HT-29 (cell line): ENCODE results near the gene RNFT2. TPM values are rescaled to one million over a fixed set of nuclear protein-coding genes. Genes with fewer than 3 reads are reported as not detected.
"Not testable (repeated sequence)": the region's sequence is repeated elsewhere in the genome, so short reads cannot be mapped to it uniquely, and the experiment has no call there.

Source experiments
- DNase-seq: peaks from one replicate; pipeline ENCODE4 v3.0.0-alpha.2; 2015; ENCODE audit warnings: low spot score
- total RNA-seq: library from RNA; depleted of rRNA; stranded (reverse); fragments of >200 nt; shearing (Covaris generic); gene quantifications from 2 replicates; pipeline ENCODE4 v1.2.3, GENCODE V29; 2014

Gene RNFT2
- total RNA-seq, 1 experiment from 2014 or later, result 16.2 TPM

DNA sequence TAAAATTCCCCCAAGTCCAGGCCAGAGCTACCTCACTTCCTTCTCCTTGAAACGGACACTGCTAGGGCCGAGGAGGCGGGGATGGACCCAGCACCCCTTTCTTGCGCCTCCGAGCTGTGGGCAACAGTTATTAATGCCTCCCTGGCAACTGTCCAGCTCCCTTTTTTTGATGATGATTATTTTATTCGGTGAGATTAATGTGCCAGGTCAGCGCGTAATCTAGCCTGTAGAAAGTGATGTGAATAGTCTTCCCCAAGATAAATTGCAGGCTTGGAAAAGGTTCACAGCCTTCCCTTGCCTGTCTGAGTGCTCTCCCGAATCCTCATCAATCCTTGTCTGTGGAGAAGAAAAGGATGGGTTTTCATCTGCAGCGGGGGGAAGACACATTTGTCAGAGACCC is 54.3 kb downstream of the RNFT2 start:
- DNase-seq, result no peak

DNA sequence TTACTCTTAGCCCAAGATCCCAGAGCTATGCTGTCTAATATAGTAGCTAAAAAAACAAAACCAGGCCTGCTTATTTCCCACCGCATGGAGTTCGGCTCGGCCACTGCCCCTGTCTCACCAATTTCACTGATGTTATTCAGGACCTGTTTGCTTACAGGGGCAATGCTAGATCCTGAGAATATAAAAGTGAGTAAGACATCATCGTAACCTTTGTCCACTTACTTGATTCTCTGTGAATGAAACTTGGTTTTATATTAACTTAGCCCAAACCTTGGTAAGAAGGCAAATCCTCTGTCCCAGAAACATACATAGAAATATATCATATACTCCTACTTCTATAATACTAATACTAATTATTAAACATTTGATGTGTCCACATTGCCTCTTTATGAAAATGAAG is 56.6 kb downstream of the RNFT2 start:
- DNase-seq, result no peak

DNA sequence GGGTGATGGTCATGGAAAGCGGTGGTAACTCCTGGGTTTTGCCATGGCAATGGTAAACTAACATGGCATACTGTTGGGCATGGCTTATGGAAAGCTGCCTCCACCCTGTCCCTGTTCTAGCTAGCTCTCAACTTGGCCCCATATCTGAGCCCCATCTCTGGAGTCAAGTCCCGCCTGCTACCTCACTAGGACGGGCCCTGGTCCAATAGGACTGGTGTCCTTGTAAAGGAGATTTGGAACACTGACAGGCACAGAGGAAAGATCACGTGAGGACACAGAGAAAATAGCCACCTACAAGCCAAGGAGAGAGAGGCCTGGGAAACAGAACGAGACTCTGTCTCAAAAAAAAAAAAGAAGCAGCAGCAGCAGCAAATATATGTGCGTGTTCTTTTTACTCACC is 59.8 kb downstream of the RNFT2 start:
- DNase-seq, result no peak

DNA sequence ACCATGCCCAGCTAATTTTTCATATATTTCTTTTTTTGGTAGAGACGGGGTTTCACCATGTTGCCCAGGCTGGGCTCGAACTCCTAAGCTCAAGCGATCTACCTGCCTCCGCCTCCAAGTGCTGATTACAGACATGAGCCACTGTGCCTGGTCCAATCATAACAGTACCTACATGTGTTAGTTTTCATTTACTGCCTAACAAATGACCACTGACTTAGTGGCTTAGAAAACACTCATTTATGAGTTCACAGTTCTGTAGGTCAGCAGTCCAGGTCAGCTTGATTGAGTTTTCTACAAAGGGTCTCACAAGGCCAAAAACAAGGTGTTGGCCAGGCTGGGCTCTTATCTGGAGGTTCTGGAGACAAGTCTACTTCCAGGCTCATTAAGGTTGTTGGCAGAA is 60.6 kb downstream of the RNFT2 start:
- no peak for DNase-seq

DNA sequence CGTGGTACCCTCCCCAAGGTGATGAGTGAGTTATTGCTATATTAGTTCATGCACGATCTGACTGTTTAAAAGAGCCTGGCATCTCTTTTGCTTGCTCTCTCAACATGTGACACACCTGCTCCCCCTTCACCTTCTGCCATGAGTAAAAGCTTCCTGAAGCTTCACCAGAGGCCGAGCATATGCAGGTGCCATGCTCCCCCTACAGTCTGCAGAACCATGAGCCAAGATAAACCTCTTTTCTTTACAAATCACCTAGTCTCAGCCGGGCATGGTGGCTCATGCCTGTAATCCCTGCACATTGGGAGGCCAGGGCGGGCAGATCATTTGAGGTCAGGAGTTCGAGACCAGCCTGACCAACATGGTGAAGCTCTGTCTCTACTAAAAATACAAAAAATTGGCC is 61.8 kb downstream of the RNFT2 start:
- no peak for DNase-seq

DNA sequence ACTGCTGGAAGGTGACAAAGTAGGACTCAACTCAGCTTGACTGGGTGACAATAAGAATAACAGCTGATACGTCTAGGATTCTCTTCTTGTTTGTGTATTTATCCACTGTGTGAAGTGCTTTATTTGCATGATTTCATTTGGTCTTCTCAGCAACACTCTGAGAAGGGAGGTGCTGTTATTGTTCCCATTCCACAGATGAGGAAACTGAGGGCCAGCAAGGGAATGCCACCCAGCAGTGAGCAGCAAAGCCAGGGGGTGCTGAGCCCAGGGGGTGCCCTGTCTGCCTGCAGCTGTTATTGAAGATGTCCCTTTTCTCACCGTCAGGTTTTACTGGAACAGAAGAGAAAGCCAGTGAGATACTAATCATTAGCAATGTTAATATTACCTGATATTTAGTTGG is 62.8 kb downstream of the RNFT2 start:
- no peak for DNase-seq

DNA sequence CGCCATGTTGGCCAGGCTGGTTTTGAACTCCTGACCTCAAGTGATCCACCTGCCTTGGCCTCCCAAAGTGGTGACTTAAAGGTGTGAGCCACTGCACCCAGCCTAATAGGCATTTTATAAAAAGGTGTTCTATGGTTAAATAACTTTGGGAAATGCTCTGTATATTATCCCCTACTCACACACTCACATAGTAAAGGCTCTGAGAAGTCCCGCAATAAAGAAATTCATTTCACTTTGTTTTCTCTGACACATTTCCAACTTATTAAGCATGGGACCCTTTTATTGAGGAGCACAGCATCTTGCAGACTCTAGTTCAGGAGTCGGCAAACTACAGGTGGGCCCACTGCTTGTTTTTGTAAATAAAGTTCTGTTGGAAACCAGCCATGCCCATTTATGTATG is 63.9 kb downstream of the RNFT2 start:
- no peak for DNase-seq

DNA sequence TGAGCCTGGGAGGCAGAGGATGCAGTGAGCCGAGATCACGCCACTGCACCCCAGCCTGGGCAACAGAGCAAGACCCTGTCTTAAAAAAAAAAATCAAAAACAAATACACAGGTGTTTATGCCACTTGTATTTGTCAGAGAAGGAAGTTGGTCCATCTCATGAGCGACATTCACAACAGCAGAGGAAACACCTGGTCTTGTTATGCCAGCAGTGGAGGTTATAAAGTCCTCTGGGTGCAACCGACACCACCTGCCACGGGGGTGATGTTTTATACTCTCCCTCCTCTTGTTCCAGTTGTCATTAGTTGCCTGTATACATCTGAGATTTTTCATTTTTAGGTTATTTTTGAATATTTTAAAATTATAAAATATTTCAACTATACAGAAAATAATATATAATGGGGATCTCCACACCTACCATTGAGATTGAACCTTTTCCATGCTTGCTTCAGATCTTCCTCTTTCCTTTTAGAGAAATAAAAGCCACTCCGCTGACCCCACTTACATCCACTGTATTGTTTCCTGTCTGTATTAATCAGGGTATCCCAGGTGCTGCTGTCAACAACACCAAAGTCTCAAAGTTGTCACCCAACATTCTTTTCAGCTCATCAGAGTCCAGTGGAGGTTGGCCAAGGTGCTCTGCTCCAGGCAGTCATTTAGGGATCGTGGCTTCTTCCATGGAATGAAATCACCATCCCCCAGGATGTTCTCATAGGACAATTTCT is 65.1 kb downstream of the RNFT2 start:
- no peak for DNase-seq

DNA sequence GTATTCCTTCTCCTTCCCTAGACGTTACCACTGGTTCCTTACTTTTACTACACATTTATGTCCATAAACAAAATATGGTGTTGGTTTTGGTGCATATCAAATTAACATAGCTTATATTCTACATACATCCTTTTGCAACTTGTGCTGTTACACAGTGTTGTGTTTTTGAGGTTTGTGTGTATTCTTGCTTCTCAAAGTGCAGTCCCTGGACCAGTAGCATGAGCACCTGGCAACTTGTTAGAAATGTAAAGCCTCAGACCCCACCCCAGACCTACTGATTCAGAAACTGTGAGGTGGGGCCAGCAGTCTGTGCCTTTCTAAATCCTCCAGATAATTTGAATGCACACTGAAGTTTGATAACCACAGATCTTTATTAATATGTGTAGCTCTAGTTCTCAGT is 65.9 kb downstream of the RNFT2 start:
- DNase-seq, result no peak

DNA sequence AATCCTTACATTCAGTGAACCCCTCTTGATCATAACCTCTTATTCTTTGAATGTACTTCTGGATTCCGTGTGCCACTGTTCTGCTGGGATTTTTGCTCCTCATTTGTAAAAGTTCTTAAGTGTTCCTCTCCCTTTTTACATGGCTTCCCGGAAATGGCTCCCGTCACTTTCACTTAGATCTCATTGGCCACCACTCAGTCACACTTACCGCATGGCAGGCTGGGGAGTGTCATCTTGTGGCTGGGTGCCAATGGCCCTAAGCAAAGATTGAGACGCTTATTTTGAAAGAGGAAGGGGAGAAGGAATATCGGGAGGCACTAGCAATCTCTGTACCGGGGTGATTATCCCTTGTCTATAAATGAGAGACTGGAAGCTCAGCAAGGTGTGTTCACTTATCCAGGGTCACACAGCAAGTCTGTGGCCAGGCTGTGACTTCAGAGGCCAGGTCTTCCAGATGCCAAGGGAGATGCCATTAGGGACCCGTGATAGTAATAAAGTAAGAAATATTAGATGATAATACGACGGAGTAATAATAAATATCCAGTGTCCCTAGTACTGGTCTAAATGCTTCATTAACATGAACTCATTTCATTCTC is 68.8 kb downstream of the RNFT2 start:
- no peak for DNase-seq

DNA sequence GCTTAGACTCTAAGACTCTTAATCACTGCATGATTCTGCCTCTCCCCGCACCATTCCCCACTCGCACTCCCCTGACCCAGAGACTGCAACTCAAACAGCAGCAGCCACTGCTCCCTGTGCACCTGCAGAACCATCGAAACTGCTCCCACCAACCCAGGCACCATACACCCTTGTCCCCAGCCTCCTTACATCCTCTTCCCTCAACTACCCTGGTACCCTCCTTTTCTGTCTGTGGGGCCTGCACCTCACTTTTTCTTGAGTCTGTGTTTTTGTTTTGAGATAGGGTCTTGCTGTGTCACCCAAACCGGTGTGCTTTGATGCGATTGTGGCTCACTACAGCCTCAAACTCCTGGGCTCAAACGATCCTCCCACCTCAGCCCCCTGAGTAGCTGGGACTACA is 69.4 kb downstream of the RNFT2 start:
- no peak for DNase-seq

DNA sequence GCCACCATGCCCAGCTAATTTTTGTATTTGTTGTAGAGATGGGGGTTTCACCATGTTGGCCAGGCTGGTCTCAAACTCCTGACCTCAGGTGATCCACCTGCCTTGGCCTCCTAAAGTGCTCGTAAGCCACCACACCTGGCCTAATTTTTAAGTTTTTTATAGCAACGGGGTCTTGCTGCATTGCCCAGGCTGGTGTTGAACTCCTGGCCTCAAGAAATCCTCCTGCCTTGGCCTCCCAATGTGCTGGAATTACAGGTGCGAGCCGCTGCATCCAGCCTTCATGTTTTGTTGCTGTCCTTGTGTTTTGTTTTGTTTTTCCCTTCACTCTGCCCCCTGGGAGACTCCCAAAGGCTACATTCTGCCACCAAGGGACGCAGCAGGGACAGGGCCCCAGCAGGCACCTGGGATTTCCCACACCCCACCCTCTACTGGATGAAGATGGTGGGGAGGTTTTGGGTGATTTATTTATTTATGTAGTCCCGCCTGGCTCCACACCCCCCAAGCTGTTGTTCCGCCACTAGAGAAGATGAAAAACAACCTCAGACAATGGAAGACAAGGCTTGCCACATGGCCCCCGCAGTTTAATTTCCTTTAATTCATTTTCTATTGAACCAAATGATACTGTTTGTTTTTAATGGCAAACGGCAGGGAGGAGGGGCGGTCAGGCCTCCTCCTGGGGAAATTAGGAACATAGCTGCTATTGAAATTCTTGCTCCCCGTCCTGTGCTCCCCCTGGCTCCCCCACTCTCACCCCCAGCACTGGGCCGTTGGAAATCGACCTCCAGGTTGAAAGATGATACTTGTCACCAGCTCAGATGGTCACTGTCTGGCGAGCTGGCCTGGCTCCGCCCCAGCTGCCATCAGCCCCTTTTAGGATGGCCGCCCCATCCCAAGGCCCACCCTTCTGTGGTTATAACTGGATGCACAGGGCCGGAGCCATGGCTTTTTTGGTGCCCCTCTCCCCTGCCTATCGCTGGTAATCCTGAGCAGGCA is 70.3 kb downstream of the RNFT2 start:
- no peak for DNase-seq

DNA sequence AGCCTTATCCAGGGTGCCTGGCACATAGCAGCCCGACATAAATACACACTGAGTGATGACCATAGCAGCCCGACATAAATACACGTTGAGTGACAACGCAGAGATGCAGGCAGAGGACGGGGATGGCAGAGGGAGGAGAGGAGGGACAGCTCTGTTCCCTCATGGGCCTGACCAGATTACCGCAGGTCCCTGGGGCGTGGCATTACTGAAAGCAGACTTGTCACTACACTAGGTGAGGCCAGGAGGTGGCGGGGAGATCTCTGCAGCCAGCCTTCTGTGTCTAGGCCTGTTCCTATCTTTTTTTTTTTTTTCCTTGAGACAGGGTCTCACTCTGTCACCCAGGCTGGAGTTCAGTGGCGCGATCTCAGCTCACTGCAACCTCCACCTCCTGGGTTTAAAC is 74.1 kb downstream of the RNFT2 start:
- DNase-seq, result no peak

DNA sequence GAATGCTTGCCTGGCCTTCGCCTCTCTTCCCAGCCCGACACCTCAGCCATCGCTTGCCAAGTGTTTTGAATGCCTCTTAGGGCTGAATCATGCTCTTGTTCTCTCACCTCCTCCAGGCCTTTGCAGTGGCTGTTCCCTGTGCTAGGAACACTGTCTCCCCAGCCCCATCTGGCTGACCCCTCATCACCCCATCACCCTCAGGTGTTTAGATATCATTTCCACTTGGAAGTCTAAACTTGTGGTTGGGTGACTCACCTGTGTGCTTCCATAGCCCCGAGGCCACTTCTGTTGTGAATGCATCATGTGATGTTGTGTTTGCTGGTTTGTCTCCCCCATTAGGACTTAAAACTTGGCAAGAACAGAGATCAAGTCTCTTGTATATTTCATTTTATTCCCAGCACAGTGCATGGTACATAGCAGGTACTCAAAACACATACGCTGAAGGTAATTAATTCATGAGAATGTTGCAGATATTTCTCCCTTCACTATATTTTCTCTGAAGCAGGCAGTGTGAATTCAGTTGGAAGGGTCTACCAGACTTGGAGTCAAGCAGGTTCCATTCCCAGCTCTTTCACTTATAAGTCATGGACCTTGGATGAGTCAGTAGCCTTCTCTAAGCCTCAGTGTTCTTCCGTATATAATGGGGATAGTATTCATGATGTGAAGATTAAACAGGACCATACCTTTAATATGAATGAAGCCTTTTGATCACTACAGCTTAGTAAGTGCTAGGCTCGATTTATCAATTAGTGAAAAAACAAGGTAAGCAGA is 75.3 kb downstream of the RNFT2 start:
- DNase-seq, result no peak

DNA sequence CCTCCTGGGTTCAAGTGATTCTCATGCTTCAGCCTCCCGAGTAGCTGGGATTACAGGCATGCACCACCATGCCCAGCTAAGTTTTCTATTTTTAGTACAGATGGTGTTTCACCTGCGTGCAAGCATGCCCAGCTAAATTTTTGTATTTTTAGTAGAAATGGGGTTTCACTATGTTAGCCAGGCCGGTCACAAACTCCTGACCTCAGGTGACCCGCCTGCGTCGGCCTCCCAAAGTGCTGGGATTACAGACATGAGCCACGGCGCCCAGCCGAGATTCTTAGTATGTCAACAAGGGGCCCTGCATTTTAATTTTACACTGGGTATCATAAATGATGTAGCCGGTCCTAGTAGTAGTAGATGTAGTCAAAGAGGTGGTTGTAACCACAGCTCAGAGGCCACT is 76.7 kb downstream of the RNFT2 start:
- not testable (repeated sequence) for DNase-seq

DNA sequence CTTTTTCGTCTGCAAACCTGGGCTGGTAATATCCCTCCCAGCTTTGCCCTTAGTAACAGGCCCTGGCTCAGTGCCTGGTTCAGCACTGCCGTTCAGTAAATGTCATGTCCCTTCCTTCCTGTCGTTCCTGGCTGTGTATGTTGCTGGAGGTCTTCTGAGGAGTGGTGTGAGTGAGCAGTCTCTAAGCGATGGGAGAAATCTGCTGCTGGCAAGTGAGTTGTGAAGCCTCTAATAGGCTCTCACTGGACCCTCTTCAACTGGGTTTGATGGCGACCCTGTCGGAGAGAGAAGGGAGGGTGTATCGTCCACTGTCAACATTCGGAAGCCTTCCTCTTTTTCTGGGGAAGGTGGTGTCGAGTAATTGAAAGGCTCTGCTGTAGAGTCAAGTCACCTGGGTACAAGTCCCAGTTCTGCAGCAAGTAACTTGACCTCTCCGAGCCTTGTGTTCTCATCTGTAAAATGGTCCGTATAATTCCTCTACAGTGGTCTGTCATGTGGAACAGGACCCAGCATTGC is 80.3 kb downstream of the RNFT2 start:
- no peak for DNase-seq

DNA sequence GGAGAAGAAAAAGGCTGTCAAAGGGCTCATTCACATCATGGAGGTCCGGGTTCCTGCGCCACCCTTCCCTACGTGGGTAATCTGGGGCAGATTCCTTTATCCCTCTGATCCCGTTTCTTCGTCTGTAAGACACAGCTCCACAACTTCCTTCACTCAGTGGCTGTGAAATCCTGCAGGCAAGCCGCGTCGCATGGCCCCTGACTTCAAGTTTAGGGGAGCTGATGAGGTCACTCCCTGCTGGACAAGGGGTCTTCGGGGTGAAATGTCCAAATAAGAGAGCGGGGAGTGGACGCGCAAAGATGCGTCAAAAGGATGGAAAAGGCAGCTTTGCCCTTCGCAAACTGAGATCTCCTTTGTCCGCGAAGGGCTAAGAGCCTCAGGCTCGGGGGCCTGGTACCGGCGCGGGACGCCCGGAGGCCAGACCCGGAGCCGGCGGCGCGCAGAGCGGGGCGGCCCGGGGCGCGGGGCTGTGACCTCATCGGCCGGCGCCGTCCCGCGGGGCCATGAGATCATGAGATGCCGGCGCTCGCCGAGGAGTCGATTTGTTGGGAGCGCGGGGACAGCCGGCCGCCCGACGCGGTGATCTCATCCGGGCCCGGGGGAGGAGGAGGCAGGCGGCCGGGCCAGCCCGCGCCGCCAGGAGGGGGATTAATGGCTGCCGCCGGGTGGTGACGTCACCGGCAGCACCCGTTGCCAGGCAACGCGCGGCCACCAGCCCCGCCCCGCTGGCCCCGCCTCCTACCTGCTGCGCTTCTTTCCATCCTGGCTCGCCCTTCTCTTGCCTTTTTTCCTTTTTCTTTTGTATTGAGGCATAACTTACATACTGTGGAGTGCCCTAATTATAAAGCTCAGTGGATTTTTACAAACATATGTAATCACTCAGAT is 81.1 kb downstream of the RNFT2 start:
- DNase-seq, result peak; percentile 88

DNA sequence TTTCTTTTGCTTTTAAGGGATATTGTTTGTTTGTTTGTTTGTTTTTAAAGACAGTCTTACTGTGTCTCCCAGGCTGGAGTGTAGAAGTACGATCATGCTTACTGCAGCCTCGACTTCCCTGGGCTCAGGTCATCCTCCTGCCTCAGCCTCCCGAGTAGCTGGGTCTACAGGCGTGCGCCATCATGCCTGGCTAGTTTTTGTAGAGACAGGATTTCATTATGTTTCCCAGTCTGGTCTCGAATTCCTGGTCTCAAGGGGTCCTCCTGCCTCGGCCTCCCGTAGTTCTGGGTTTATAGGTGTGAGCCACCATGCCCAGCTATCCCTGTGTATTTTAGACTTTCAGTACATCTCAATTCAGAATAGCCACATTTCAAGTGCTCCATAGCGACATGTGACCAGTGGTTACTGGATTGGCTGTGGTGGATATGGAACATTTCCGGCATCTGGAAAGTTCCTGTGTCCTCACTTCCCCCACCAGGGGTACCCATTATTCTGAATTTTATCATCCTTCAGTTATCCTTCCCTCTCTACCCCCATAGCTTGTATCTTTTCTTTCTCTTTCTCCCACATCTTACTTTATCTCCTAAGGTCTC is 82.0 kb downstream of the RNFT2 start:
- DNase-seq, result no peak

DNA sequence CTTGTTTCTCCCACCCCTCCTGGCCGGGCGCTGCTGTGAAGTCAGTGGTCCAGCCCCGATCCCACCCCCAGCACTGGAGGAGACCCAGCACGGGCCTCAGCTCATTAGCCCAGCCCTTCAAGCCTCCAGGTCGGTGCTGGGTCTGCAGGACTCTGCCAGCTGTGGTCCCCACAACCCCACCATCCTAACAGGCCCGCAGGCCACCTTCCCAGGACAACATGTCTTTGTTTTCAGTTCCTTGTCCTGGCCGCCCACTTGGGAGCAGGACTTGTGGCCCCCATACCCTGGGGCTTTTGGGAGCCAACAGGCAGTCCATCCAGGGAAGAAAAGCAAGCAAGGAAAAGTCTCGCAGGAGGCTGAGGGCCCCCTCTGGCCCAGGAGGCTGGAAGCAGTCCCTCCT is 83.2 kb downstream of the RNFT2 start:
- no peak for DNase-seq

DNA sequence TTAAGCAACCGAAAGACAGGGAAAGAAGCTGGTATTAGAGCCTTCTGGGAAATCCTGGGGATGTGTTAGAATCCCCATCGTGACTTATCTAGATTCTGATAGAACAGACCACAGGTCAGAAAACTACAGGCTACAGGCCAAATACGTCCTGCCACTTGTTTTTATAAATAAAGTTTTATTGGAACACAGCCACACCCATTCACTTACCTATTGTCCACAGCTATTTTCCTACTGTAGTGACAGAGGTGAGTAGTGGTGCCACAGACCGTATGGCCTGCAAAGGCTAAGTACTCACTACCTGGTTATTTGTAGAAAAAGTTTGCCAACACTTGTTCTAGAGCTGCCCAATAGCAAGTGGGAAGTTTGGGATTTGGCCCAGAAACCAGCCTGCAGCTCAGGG is 89.3 kb downstream of the RNFT2 start:
- no peak for DNase-seq
